ENCODE results near the gene BRICD5.

- TF ChIP-seq CTCF (conservative IDR thresholded peaks at IDR 0.05) (no peak), EZH2 (IDR thresholded peaks at IDR 0.05; ENCODE audit: low read depth) (no peak)
These were observed 3.4 kb upstream of the BRICD5 start for GRCh38 chr16:2213817-2214718.

All from PC-9 (cell line).